Hematopoietic multipotent progenitor cell treated with erythropoietin and hydrocortisone succinate and interleukin-3 and kit ligand, for 4 days (in vitro differentiated cells): Measurements from ENCODE around the gene FAM234B.
A peak's percentile ranks its signal among the peaks of the same experiment; 100 is the strongest.

Experiments used
- DNase-seq: peaks from one replicate; pipeline ENCODE4 v3.0.0-alpha.2; 2015

Gene FAM234B

DNA sequence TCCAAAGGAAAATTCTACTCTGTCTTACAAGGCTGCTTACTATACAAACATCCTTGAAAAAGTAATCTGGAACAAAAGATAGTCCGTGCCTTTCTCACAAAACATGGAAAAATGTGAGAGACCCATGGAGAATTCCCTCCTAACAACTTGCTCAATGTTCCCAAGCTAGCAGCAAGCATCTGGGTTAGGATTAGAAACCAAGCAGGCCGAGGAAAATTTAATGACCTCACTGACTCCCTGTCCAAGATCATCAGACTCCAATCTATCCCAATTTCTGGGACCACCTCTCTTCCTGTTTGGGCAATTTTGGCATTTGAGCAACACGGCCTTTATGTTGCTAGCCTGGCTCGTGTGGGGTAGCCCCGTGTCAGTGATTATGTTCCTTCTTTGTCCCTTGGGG is 77.4 kb downstream of the FAM234B start:
- DNase-seq, result no peak

DNA sequence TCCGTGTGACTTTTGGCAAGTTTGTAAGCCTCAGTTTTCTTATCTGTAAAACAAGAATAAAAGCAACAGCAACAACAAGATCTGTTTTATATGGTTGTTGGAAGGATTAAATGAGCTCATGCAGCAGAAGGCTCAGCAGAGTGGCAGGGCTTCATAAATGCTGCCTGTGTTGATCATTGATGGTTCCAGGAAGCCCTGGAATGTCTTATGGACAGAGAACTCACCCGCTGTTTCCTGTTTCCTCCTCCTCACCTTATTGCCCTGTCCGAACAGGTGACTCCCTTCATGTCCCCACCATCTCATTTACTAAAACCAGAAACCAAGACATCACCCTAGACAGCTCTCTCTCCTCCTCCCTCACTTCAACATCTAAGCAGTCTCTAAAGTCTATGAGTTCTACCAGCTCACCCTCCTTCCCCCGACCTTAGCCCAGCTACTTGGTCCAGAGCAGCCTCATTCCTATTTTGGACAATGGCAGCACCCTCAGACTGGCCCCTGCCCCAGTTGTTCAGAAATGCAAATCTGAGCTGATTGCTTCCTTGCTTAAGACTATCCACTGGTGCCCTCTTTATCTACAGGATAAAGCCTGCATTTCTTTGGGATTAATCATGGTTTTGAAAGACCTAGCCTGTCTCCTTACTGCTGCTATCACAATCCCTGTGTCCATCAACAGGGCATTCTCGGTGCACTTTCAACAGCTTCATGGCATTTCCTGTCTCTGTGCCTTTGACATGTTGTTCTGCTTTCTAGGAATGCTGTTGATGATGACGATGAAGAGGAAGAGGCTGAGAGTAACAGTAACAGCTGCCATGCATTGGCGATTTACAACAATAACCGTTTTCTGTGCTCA is 80.7 kb downstream of the FAM234B start:
- DNase-seq, result no peak

DNA sequence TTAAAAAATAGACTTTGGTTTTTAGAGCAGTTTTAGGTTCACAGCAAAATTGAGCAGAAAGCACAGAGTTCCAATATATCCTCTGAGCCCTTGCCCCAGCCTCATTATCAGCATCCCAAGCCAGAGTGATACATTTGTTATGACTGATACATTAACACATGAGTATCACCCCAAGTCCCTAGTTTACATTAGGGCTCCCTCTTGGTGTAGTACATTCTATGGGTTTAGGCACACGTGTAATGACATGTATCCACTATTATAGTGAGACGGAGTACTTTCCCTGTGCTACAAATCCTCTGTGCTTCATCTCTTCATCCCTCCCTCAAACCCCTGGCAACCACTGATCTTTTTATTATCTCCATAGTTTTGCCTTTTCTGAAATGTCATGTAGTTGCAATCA is 81.8 kb downstream of the FAM234B start:
- DNase-seq, result no peak

DNA sequence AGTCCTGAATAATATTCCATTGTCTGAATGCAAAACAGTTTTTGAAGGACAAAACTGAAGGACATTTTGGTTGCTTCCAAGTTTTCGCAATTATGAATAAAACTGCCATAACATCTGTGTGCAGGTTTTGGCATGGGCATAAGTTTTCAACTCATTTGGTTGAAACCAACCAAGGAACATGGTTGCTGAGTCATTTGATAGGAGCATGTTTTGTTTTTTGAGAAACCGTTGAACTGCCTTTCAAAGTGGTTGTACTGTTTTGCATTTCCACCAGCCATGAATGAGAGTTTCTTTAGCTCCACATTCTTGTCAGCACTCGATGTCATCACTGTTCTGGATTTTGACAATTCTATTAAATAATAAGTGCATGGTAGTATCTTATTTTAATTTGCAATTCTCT is 82.3 kb downstream of the FAM234B start:
- DNase-seq, result peak; percentile 9

DNA sequence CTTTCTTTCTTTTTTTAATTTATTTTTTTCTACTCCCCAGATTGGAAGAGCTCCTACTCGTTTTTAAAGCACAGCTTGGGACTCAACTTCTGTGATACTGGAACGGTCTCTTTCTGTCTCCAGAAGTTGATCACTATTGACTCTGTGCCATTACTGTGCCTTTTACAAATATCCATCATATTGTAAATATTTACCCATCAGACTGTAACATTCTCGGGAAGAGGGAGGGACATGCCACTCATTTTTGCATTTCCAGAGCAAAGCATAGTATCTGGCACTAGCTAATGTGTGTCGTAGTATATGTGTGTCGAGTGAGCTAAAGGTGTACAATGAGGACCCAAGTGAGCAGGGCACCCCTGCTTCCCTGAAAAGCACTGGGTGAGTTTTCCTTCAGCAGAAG is 83.3 kb downstream of the FAM234B start:
- no peak for DNase-seq

DNA sequence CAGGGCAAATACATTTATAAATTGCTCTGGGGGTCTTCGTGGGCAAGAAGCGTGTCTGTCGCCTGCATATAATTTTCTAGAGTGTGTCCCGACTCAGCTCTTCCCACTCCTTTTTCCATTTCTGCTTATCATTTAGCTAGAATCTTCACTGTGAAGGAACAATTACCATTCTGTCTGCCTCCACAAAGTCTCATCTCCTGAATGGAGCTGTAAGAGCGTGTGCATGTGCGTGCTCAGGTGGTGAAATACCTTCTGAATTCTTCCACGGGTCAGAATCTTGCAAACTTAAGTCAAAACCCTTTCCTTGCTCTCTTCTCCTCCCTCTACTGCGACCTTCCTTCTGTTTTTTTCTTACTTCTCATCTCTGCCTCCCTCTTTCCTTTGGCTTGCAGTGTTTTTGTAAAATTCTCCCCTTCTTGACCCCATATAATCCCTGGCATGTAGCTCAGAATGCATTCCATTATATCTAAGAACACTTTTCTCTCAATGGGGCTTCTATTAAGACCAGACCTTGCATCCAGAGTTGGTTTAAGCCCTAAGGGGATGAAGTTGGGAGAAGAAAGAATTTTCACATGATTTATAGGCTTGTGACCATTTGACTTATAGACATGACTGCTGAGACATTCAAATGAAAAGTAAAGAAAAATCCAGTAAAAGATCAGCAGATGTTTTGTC is 84.2 kb downstream of the FAM234B start:
- DNase-seq, result no peak

DNA sequence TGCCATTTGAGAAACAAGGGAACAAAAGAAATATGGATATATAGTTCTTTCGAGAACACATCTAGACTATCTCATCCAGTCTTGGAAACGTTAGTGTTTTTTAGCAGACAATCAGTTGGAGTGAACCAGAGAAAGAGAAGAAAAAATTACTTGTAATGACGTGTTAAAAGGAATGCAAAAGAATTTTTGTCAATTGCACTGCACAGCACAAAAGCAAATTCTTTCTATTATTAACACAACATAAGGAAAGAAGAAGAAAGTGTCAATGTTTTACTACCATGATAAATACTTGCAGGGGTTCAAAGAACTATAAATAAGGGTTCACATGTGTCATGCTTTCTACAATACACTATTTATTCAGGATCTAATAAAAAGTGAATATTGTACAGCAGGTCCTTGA is 86.8 kb downstream of the FAM234B start:
- no peak for DNase-seq
